A673 (cell line): ENCODE results near the gene ZNRF4.

Experiments used
- CTCF ChIP-seq: fragments of 300-800, 200-600 bp; sonication (generic); conservative IDR thresholded peaks from 2 replicates; pipeline ENCODE4 v1.5.1; 2017; ENCODE audit warnings: low read depth, mild to moderate bottlenecking, antibody characterized with exemption, low read length, moderate library complexity, mixed read lengths
- EZH2 ChIP-seq: fragments of 200-600 bp; sonication (generic); IDR thresholded peaks from 2 replicates; pipeline ENCODE4 v1.6.1; 2017; ENCODE audit warnings: borderline replicate concordance, low read depth, mild to moderate bottlenecking, mixed read lengths, antibody characterized with exemption, low read length; ENCODE audit not compliant: poor library complexity, severe bottlenecking

- no peak for TF ChIP-seq CTCF
- TF ChIP-seq EZH2, result no peak
Observed at GRCh38 chr19:5440299-5440698, 14.9 kb upstream of the ZNRF4 start.
